NCI-H748 (cell line): ENCODE results near the gene DOCK1.

ENCODE experiments used
- DNase-seq: peaks from one replicate; lab custom pipeline; 2025; ENCODE audit not compliant: unreplicated experiment; lab: John Stamatoyannopoulos, UW

The DOCK1 gene

DNA sequence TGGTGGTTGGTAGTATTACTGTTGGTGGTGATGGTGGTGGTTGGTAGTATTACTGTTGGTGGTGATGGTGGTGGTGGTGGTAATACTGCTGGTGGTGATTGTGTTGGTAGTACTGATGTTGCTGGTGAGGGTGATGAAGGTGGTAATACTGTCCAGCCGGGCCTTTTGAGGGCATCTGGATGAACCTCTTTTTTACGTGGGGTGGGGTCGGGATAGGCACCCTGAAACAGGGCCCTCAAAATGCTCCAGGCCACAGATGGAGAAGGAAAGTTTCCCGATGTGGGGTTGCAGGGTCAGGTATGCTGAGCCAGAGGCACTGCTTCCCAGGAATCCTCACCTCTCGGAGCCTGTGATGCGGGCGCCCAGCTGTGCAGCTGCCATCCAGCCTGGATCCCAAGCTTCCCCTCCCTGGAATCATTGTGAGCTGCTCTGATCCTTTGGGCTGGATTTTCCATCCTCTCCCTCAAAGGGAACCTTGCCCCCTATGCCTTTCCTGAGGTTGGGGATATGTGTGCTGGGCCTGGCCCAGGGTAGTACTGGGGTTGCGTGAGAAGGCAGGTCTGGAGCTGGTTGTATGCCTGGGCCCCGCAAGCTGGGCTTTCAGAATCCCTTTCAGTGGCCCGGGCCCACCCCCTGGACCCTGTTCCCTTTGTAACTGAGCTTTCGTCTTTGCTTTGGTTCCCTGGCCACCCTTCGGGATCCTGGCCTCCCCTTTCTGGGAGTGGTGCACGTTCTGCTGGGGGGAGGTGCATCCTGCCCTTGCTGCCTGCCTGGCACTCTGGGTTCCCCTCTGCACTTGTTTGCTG lies 43.3 kb downstream of the DOCK1 start:
- DNase-seq, result no peak

DNA sequence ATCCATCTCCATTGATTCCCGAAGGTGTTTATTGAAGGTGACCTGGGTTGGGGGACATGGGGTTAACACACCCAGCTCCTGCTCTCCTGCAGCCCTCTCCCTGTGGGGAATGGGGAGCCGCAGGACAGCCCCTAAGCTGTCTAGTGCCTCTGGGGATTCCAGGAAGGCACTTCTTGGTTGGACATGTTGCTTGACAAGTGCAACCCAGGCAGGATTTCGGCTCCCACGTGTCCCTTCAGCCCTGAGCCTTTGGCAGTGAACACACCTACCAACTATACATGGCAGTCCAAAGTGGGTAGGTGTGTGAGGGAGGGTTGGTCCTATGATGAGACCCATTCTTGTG lies 43.9 kb downstream of the DOCK1 start:
- no peak for DNase-seq

DNA sequence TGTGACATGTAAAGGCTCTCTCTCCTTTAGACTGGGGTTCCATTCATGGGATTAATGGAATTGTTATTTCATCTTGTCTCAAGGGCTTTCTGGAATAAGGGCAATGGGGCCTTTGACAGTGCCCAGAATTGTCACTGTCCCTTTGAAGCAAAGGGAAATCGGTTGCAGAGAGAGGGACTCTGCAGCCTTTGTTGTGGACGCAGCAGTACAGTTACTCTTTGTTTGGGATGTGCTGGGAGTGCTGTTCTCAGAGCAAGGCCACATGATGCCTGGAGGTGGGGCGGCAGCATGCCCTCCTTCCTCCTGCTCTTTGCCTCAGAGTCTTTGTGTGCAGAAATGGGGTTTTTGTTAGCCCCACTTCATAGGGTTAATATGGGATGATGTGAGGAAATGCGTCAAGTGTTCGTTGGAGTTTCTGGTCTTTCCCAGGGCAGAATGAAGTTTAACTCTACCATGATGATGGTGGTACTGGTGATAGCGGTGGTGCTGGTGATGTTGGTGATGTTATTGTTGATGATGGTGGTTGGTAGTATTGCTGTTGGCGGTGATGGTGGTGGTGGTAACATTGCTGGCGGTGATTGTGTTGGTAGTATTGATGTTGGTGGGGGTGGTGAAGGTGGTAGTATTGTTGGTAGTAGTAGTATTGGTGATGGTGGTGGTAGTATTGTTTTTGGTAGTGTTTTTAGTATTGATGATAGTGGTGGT lies 45.3 kb downstream of the DOCK1 start:
- no peak for DNase-seq

DNA sequence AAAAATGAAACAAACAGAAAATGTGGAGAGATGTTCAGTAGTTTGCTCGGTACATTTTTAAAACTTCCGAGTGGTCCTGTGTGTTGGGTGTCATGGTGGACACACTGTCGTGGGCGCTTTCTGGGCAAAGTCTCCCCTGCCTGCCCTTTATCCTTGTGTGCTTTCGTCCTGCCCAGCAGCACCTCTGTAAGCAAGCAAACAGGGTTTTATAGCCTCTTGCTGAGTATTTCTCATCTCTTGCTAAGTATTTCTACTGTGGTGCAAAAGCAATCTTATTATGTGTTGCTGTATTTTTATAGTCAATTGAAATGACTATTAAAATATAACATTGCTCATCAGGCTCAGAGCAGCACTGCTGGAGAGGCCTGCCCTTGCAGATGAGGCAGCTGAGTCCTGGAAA lies 48.7 kb downstream of the DOCK1 start:
- no peak for DNase-seq

DNA sequence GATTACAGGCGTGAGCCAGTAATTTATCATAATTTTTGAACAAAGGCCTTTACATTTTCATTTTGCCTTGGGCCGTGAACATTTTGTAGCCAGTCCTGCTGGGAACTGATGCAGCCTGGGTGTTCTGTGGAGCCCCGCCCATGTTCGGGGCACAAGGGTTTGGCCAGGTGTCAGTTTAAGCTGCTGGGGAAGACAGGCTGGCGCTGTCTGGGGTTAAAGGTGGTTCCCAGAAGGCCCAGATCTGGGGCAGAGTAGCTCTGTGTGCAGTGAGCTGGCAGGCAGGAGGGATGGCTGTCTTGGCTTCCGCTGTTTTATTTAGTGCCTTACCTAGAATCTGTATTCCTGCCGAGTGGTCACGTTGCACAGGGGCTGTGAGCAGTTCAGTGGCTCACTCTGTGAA lies 50.2 kb downstream of the DOCK1 start:
- DNase-seq, result no peak

DNA sequence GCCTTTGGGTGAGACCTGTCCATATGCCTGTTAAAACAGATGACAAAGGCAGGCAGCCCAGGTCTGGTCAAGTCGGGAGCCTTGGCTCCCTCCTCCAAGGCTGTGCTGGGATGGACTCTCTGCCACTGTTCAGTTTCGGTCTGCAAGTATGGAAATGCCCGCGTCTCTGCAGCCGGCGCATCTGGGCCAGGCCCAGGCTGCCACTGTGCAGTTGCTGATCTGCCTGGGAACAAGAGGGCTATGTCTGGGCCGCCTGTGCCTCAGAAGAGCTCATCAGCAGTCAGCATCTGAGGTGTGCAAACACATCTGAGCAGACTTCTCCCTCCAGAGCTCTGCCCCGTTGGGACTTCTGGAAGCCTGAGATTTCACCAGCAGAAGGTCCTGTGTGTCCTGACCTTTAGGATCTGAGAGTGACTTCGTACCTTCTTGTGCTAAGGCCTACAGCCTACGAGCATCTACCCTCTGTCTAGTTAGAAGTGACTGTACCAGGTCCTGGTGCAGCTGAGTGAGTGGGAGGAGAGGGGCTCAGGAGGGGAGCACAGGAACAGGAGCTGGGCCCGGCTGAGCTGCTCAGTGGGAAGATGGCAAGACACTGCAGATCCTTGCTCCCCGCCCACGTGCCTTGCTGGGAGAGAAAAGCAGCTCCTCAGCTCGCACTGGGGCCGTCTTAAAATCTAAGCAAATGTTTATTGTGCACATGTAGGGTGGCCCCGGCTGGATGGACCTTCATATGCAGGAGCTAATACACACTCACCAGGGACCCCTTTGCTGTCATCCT lies 50.9 kb downstream of the DOCK1 start:
- no peak for DNase-seq

DNA sequence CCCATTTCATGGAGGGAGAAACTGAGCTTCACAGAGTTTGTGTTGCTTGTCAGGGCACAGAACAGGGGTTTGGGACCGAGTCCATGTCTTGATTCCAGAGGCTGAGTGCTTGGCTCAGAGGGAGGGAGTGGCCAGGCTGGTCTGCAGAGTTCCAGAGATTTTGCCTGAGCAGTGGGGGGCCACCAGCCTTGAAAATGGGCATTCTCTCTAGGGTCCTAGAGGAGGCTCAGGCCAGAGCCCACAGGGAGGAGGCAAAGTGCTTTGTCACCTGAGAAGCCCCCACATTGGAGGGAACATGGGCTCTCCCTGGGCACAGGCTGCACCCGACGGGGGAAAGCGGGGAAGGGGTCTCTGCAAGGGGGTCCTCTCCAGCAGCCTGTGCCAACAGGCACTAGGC lies 51.5 kb downstream of the DOCK1 start:
- DNase-seq, result no peak

DNA sequence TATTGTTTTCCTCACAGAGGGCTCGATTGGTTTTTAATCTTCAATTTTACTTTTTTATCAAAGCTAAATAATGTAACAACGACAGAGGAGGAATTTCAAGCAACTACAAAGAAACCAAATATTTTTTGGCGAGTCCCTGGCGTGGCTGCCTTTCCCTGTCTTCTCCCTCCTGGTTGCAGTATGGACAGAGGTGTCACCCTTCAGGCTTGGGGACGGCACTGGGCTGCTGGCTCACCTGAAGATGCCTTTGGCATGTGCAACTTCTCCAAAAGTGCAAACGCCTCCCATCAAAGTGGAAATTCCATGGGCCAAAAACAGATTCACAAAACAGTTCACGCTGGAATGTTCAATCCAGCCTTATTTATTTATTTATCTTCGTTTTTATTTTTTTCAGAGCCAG lies 51.9 kb downstream of the DOCK1 start:
- DNase-seq, result no peak

DNA sequence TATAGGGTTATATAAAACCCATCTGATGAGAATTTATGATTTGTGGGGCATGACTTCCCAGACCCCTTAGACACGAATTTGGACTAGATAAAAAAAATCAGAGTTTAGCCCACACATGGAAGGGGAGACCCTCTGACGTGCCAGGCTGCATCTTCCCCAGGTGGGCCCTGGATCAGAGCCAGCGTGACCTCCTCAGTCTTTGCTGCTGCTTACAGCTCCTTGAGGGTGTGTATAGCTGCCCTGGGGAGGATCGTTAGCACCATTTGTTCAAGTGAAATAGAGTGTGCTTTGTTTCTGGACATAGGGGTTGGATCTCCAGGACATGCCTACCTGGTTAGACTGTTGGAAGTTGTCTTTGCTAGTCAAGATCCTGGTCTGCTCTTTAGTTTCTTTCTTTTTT lies 54.2 kb downstream of the DOCK1 start:
- DNase-seq, result no peak

DNA sequence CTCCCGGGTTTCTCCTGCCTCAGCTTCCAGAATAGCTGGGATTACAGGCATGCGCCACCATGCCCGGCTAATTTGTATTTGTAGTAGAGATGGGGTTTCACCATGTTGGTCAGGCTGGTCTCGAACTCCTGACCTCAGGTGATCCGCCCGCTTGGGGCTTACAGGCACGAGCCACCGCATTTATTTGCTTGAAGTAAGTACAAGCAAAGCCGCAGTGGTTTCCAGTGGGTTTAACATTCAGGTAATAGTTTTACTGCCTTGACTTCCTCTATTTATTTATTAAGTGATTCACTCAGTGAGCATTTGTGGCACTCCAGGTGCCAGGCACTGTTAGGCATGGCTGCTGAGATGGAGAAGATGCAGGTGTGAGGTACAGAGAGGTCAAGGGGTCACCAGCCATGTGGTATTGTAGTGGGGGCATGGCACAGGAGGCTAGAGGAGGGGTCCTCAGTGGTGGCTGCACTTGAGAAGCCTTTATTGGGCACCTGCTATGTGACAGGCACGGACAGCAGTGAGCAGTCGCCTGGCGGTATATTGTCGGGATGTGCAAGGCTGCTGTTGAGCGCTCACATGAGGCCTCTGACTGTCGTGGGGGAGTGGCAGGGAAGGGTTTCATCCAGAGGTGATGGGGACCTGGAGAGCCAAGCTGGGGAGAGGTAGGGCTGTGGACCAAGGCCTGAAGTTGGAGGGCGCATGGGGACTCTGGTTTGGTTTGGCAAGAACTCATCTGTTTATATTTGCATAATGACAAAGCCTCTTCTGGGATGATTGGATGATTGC lies 54.9 kb downstream of the DOCK1 start:
- no peak for DNase-seq

DNA sequence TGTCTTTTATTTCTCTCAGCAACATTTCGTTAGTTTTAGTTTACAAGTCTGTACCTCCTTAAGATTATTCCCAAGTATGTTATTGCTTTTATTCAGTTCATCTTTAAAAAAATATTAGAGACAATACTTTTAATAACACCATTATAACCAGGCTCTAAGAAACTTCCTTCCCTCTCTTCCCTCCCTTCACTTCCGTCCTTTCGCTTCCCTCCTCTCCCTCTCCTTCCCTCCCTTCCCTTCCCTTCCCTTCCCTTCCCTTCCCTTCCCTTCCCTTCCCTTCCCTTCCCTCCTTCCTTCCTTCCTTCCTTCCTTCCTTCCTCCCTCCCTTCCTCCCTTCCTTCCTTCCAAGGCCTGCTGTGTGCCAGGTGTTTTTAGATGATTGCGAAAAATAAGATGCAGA lies 58.1 kb downstream of the DOCK1 start:
- DNase-seq, result no peak

DNA sequence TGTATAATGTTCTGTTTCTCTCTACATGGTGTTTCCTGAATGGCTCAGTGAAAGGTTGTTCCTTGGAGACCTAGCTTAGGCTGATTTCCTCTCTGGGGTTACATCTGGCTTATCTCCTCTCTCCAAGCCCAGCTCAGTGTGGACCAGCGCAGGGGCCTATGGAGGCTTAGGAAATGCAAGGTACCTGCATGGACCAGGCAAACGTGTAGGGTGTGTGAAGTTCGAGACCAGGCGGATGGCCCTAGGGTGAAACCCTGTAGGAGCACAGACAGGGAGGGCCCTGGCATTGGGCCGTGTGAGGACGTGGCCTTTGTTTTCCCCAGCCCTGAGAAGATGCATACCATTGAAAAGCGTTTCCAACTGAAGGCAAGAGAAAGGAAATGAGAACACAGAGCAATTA lies 59.0 kb downstream of the DOCK1 start:
- no peak for DNase-seq

DNA sequence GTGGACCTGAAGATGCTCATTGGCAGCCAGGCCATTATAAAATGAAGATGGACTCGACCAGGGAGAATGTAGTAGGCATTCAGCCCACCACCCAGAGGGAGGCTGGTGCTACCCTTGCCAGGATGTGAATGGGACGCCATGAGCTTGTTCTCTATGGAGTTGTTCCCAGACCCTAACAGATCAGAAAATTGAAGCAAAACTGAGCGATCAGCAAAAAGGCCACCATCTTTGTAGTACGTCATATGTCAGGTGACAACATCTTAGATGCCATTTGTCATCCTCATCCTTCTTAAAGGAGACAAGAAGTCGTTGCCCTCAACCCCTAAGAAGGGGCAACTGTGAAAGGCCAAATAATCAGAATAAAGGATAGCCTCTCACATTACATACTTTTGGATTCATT lies 61.7 kb downstream of the DOCK1 start:
- DNase-seq, result no peak

DNA sequence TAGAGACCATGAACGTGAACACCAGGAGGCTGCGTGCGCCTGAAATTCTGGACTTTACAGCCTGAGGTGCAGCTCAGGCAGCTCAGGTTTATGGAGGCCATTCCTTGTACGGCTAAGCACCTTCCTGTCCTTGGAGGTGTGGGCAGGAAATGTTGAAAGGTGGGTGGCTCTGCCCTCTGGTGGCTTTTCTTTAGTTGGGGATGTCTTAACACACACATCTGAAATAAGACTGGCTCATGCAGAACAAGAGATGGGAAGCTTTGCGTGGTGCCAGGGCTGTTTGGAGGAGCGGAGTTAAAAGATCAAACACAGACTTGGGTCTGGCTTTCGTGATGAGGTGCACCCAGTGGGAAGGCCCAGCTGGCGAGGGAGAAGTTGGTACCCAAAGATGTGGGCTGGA lies 64.1 kb downstream of the DOCK1 start:
- peak; percentile 53 for DNase-seq

DNA sequence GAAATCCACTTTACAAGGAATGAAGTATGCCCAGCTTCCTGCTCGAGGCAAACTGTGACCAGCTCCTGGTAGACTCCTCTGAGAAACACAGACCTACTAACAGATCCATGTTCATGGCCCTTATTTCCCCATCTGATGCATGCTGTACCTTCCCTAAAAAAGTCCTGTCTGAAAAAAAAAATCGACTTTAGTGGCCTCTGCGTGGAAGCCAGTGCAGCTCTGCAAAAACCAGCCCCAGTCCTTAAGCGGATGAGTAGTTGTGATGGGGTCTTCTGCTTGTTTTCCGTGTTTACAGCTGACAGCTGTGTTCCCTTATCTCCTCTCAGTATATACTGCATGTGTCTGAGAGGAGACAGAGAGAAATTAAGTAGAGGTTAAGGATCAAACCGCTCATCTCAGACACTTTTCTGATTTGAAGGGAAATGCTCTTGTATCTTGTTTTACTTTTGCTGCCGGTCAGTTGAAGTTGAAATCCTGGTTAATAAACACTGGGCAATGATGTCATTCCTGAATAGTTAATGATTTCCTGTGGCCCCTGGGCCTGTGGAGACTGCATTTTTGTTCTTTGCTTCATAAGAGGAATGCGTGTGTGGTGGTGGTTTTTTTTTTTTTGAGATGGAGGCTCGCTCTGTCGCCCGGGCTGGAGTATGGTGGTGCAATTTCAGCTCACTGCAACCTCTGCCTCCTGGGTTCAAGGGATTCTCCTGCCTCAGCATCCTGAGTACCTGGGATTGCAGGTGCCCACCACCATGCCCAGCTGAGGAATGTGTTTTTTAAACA lies 67.6 kb downstream of the DOCK1 start:
- no peak for DNase-seq

DNA sequence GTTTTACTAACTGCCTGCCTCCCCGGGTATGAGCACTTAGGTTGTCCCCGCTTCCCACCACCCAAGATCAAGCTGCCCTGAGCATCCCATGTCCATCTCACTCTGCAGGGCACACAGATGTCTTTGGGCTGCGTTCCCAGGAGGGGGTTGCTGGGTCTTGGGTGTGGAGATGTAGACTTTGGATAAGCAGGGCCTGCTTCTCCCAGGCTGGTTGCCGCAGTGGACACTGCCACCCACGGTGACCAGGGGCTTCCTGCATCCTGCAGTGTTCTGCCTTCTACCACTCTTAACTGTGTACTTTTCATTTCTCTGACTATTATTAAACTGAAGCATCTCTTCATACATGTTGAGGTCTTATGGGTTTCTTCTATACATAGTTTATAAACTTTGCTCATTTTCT lies 70.0 kb downstream of the DOCK1 start:
- DNase-seq, result no peak

DNA sequence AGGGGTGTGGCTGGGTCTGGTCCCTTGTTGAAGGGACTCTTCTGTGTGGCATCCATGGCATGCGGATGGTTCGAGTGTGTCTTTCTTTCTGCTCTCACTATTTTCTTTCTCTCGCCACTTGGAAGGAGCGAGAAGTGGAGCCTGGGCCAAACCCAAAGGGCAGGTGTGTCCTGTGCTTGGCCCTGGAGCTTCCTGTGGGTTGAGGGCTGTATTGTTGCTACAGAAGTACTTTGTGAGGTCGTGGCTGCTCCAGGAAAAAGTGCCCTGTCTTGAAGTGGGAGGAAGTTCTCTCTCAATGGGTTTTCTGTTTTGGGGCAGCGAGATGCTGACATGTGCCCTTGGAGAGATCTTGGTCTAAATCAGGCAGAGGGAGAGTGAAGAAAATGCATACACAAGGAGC lies 72.0 kb downstream of the DOCK1 start:
- no peak for DNase-seq

DNA sequence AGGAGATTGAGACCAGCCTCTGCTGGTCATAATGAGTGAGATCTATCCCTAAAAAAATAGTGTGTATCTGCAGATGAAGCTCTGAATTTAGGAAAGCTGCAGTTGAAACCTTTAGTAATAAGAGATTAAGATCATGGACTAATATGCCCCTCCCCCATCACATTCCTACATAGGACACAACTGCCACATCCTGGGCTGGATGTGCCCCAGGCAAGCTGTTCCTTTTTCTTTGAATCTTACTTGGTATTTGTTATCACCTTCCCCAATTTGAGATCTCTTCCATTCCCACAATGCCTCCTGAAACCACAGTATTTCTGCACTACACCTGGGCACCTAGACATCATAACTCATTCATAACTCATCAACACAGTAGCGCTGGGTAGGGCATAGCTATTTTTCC lies 74.1 kb downstream of the DOCK1 start:
- no peak for DNase-seq

DNA sequence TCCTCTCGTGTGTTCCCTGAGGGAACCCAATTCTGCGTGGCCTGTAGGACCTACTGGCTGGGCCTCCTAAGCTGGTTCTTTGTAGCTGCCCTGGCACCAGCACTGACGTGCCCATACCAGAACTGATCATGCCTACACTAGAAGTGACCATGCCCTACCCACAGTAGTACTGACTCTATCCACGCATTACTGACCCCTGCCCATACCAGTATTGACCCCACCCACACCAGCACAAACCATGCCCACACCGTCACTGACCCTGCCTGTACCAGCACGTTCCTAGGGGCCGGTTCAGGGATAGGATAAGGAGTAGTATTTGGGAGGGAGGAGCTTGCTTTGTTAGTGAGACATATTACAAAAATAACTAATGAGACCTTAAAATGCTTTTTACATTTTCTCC lies 88.0 kb downstream of the DOCK1 start:
- no peak for DNase-seq

DNA sequence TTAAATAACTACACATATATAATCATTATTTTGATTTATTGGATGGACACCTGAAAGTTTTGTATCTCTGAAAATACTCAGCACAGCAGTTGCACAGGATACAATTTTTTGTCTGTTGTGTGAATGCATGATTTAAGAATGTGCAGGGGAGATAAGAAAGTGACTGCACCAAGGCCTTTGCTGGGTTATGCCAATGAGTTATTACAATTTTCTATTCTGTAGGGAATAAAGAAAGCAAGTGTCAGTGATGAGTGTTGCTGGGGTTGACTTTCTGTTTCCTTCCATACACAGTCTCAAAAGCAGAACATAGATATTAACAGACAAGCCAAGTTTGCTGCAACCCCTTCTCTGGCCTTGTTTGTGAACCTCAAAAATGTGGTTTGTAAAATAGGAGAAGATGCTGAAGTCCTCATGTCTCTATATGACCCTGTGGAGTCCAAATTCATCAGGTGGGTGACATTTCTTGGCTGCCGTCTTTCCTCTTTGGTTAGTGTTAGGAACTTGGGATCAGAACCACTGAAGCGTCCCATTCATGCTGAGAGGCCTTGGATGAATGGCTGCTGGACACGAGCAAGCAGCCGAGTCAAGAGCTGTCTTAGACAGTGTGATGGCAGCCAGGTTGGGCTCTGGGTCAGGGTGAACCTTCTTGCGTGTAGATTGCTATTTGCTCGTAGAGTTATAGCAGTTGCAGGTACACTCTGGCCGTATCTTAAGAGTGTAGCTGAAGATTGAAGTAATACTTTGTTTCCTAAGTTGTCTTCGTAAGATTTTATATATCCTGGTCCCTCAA lies 92.8 kb downstream of the DOCK1 start:
- DNase-seq, result no peak
